Keratinocyte (primary cell): ENCODE measurements around the gene AKR1C3. TPM values are rescaled to one million over a fixed set of nuclear protein-coding genes. Genes with fewer than 3 reads are reported as not detected.
A peak's percentile ranks its signal among the peaks of the same experiment; 100 is the strongest.

Experiments
- DNase-seq: peaks from one replicate; pipeline ENCODE4 v3.0.0-alpha.2; 2011; ENCODE audit warnings: low read depth, missing footprints, low spot score
- FAIRE-seq: peaks from 2 replicates; lab custom pipeline; 2011; peaks lifted over from hg19 to GRCh38; lab: Jason Lieb, UNC
- H2AFZ ChIP-seq: 2 replicates; pipeline ENCODE4 v1.6.0; 2012; ENCODE audit warnings: low read length, control low read depth, inconsistent platforms; ENCODE audit not compliant: control insufficient read depth
- H3K27ac ChIP-seq: 2 replicates; pipeline ENCODE4 v1.5.1; 2011; ENCODE audit warnings: low read length; ENCODE audit not compliant: control insufficient read depth, insufficient read depth
- H3K27me3 ChIP-seq: 3 replicates; pipeline ENCODE4 v1.6.0; 2011; ENCODE audit warnings: low read length; ENCODE audit not compliant: control insufficient read depth, insufficient read depth; ENCODE audit errors: extremely low read depth
- H3K36me3 ChIP-seq, 2 experiments: 2 replicates in 1 of 2; 3 replicates in 1 of 2; pipeline ENCODE4 v1.5.1; 2011; ENCODE audit warnings: low read length in 2 of 2, mild to moderate bottlenecking in 1 of 2; ENCODE audit not compliant: control insufficient read depth in 2 of 2, insufficient read depth in 2 of 2; ENCODE audit errors: extremely low read depth in 1 of 2
- H3K4me1 ChIP-seq: 3 replicates; pipeline ENCODE4 v1.5.1; 2011; ENCODE audit warnings: low read length; ENCODE audit not compliant: control insufficient read depth, insufficient read depth; ENCODE audit errors: extremely low read depth
- H3K4me2 ChIP-seq: 3 replicates; pipeline ENCODE4 v1.6.0; 2011; ENCODE audit warnings: low read depth, low read length; ENCODE audit not compliant: control insufficient read depth, insufficient read depth; ENCODE audit errors: extremely low read depth
- H3K4me3 ChIP-seq, 3 experiments: fragments of 200-600 bp in 1 of 3; sonication (generic) in 1 of 3; 2 replicates in 2 of 3; 3 replicates in 1 of 3; pipeline ENCODE4 v1.5.1; 2011 to 2016; ENCODE audit warnings: low read length in 3 of 3, mild to moderate bottlenecking in 3 of 3, control low read depth in 2 of 3, inconsistent platforms in 1 of 3, low read depth in 1 of 3, mixed read lengths in 1 of 3, mixed run types in 1 of 3, moderate library complexity in 1 of 3; ENCODE audit not compliant: control insufficient read depth in 2 of 3, insufficient read depth in 2 of 3; ENCODE audit errors: extremely low read depth in 1 of 3
- H3K79me2 ChIP-seq: 2 replicates; pipeline ENCODE4 v1.6.0; 2012; ENCODE audit warnings: low read length; ENCODE audit not compliant: control insufficient read depth, insufficient read depth
- H3K9ac ChIP-seq: 3 replicates; pipeline ENCODE4 v1.6.0; 2011; ENCODE audit warnings: low read length; ENCODE audit not compliant: control insufficient read depth, insufficient read depth; ENCODE audit errors: extremely low read depth
- H3K9me1 ChIP-seq: 3 replicates; pipeline ENCODE4 v1.6.0; 2011; ENCODE audit warnings: low read length; ENCODE audit not compliant: control insufficient read depth, insufficient read depth; ENCODE audit errors: extremely low read depth
- H3K9me3 ChIP-seq: 2 replicates; pipeline ENCODE4 v1.5.1; 2012; ENCODE audit warnings: low read depth, low read length; ENCODE audit not compliant: control insufficient read depth
- H4K20me1 ChIP-seq: 3 replicates; pipeline ENCODE4 v1.6.0; 2011; ENCODE audit warnings: low read length; ENCODE audit not compliant: control insufficient read depth, insufficient read depth; ENCODE audit errors: extremely low read depth
- CTCF ChIP-seq, 3 experiments: IDR thresholded peaks in 1 of 3; conservative IDR thresholded peaks in 1 of 3; optimal IDR thresholded peaks in 1 of 3; 2 replicates in 2 of 3; 3 replicates in 1 of 3; pipeline versions ENCODE3 to v1.5.1; 2011; ENCODE audit warnings: low read length in 3 of 3, mild to moderate bottlenecking in 3 of 3, moderate library complexity in 2 of 3, control low read depth in 1 of 3, inconsistent platforms in 1 of 3; ENCODE audit not compliant: insufficient read depth in 2 of 3; ENCODE audit errors: extremely low read depth in 1 of 3
- EZH2 ChIP-seq: IDR thresholded peaks from one replicate; pipeline ENCODE4 v1.6.1; 2012; ENCODE audit warnings: inconsistent platforms, mild to moderate bottlenecking, low read length, moderate library complexity
- dilution Hi-C: fragments of 300-500 bp; cut with MboI; formaldehyde crosslinking; loops from one replicate; pipeline ENCODE4 v1.7.0; 2020; ENCODE audit warnings: low sequenced_read_pairs; ENCODE audit not compliant: extremely low pct_ligation_motif_present
- polyA plus RNA-seq, 5 experiments: library from polyadenylated mRNA; depleted of rRNA in 3 of 5; stranded (reverse) in 3 of 5; stranded (forward) in 1 of 5; unstranded in 1 of 5; fragments of >200 nt; gene quantifications; 1 replicate in 1 of 5; 2 replicates in 3 of 5; 3 replicates in 1 of 5; pipeline versions ENCODE4 v1.2.1 to v1.2.3, GENCODE V29; 2011 to 2012; ENCODE audit warnings: missing spikeins in 2 of 5, low read depth in 1 of 5, low replicate concordance in 1 of 5

Gene AKR1C3
- polyA plus RNA-seq, 1 donor (not counting 4 experiments of a cell fraction or from before 2014, with no cell fraction given) = 27.3 TPM

DNA sequence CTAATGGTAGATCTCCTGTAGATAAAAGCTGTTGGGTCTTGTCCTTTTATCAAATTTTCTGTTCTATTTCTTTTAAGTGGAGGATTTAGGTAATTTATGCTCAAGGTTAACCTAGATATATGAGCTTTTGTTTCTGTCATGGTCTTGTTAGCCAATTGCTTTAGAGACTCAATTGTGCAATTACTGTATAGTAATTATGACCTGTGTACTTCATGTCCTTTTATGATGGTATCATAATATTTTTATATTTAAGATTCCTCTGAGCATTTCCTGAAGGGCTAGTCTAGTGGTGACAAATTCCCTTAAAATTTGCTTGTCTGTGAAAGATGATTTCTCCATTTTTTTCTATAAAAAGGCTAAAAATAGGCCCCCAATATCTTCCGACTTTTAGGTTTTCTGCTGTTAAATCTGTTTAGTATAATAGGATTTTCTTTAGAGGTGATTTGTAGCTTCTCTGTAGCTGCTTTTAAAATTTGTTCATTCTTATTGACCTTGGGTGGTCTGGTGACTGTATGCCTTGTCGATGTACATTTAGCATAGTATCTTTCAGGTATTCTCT is 5.4 kb upstream of the AKR1C3 start:
- peaks cover 10% of the 10 kb centered on the region for H3K4me1 ChIP-seq
- H3K9ac ChIP-seq = no peak overlapping the region
- H4K20me1 ChIP-seq = no peaks in the 10 kb centered on the region
- no peaks in the 10 kb centered on the region for H3K27me3 ChIP-seq
- TF ChIP-seq EZH2 (no peak), CTCF (optimal IDR thresholded peaks at IDR 0.05 in 1 of 3, IDR thresholded peaks at IDR 0.05 in 1 of 3, conservative IDR thresholded peaks at IDR 0.05 in 1 of 3; ENCODE audit: extremely low read depth in 1 of 3, insufficient read depth in 2 of 3, low read length in 3 of 3) (no peak)
- H3K79me2 ChIP-seq = no peaks in the 10 kb centered on the region
- H3K27ac ChIP-seq = no peak overlapping the region
- dilution Hi-C loops = no loop called here
- FAIRE-seq = no peak
- no peaks in the 10 kb centered on the region for H3K36me3 ChIP-seq
- H3K4me3 ChIP-seq = no peak overlapping the region
- no peak overlapping the region for H3K4me2 ChIP-seq
- H3K9me3 ChIP-seq = no peaks in the 10 kb centered on the region
- DNase-seq = no peak
- no peak overlapping the region for H2AFZ ChIP-seq
- H3K9me1 ChIP-seq = no peaks in the 10 kb centered on the region

DNA sequence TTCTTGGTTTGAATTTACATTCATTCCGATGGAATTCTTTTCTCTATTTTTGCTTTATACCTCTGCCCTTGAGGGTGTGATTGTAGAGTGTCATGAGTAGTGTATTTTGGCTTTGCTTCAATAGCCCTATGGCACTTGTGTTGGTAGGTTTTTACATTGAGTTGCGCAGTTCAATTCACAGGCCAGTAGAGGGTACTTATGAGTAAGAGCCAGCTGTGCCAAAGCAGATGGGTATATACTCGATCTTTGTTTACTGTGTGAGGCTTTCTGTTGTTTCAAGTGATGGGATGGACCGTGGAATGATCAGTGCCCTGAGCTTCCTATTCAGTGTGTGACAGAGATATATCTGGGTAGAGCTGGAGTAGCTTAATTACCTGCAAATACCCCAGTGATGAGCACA is 4.3 kb upstream of the AKR1C3 start:
- H4K20me1 ChIP-seq = no peaks in the 10 kb centered on the region
- no peaks in the 10 kb centered on the region for H3K9me3 ChIP-seq
- H3K27ac ChIP-seq = no peak overlapping the region
- dilution Hi-C loops = no loop called here
- H3K4me1 ChIP-seq = peaks cover 10% of the 10 kb centered on the region
- H3K4me3 ChIP-seq = no peak overlapping the region
- H3K4me2 ChIP-seq = no peak overlapping the region
- H3K27me3 ChIP-seq = no peaks in the 10 kb centered on the region
- no peaks in the 10 kb centered on the region for H3K9me1 ChIP-seq
- no peak overlapping the region for H2AFZ ChIP-seq
- TF ChIP-seq EZH2 (no peak), CTCF (optimal IDR thresholded peaks at IDR 0.05 in 1 of 3, IDR thresholded peaks at IDR 0.05 in 1 of 3, conservative IDR thresholded peaks at IDR 0.05 in 1 of 3; ENCODE audit: extremely low read depth in 1 of 3, insufficient read depth in 2 of 3, low read length in 3 of 3) (peak; percentile 57 to 67 (median 66))
- FAIRE-seq = peak; percentile 78
- H3K9ac ChIP-seq = no peak overlapping the region
- no peaks in the 10 kb centered on the region for H3K36me3 ChIP-seq
- H3K79me2 ChIP-seq = no peaks in the 10 kb centered on the region
- peak; percentile 77 for DNase-seq
